T-helper 9 cell (primary cell): ENCODE data around the gene GJB3.
"Not testable (repeated sequence)": the region's sequence is repeated elsewhere in the genome, so short reads cannot be mapped to it uniquely, and the experiment has no call there.

Source experiments
- DNase-seq: peaks from one replicate; pipeline ENCODE4 v3.0.0-alpha.2; 2020
- total RNA-seq, 2 donors: gene quantifications; one replicate each; lab custom pipeline; 2026; lab: John Stamatoyannopoulos, UW

Gene GJB3
- total RNA-seq: 0 reads per million in 2 donors

DNA sequence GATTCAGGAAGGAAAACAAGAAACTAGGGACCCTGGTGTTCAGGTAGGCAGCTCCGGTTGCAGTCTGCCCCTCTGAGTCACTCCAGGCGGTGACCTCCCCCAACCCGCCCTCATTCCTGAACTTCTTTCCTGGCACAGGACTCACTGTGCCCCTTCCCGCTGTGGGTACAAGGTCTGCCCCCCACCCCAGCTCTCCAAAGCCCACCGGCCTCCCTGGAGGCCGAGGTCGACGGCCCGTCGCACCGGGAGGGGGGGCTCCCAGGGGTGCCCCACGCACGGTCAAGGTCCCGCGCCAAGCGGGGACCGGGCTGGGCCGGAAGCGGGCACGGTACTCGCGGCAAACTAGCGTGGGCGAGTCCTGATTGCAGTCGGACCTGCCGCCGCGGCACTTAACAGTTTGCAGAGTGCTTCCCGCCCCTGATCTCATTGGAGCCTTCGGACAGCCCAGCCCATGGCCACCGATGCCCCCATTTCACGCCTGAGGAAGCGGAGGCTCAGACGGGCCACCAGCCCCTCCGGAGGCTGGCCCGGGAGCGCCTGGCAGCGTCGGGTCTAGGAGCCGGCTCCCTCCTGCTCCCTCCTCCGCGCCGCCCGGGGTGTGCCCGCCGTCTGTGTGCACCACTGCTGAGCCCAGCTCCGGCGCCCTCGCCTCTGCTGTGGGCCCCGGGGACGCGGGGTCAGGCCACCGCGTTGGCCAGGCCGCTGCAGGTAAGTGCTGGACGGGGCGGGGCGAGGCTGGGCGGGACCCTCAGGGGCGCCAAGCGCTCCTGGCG lies at the start of gene GJB3:
TSS of gene GJB3 (plus strand) at position 144 of the 773 bp plus-strand sequence. CDS start 3,549 bp downstream, outside the sequence.
- no peak for DNase-seq

DNA sequence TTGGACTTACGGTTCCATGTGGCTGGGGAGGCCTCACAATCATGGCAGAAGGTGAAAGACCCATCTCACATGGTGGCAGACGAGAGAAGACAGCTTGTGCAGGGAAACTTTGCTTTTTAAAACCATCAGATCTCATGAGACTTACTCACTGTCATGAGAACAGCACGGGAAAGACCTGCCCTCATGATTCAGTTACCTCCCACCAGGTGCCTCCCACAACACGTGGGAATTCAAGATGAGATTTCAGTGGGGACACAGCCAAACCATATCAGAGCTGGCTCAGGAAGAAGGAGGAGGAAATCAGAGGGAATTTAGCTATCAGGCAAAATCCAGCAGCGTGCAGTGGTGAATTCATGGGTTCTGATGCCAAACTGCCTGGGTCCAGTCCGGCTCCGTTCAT lies 48.2 kb upstream of the GJB3 start:
- DNase-seq: not testable (repeated sequence)

DNA sequence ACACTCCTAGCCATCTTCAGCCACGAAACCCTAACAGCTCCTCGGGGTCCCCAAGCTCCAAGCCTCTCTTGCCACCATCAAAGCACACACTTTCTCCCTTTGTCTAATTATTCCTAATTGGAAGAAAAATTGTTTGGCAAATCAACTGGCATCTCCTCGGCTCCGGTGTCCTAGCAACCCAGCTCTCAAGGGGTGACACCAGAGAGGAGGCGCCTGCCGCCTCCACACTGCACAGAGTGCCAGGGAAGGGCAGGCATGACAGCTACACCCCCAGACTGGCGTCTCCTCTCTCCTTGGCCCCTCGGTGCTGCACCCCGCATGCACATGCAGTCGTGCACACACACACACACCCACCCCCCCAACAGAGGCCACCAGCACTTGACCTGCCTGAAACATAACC lies 44.3 kb upstream of the GJB3 start:
- DNase-seq: no peak

DNA sequence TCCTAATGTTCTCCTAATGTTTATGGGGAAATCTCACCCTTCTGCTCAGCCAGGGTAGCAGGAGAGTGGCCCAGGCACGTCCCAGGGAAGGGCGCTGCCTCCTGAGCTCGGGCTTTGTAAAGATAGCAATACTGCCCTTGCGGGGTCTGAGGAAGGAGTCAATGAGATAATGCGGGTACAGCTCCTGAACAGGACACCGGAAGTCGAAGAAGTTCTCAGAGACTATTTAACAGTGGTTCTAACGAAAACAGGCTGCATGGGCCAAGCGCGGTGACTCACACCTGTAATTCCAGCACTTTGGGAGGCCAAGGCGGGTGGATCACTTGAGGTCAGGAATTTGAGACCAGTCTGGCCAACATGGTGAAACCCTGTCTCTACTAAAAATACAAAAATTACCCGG lies 43.8 kb upstream of the GJB3 start:
- DNase-seq: not testable (repeated sequence)

DNA sequence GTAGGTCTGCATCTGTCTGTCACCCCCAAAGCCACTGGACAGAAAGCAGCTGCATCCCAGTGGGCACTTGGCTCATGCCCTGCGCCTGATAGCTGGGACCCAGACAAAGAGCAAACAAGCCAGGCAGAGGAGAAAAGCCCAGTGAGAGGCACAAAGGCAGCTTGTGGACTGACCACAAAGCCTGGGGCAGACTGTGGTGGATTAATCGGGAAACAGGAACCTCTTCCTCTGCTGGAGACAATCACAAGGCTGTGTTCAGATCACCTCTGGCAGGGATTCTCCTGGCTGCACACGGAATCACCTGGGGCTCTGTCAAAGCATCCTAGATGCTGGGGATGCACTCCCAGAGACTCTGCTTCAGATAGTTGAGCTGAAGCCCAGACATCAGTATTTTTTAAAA lies 41.4 kb upstream of the GJB3 start:
- DNase-seq: no peak

DNA sequence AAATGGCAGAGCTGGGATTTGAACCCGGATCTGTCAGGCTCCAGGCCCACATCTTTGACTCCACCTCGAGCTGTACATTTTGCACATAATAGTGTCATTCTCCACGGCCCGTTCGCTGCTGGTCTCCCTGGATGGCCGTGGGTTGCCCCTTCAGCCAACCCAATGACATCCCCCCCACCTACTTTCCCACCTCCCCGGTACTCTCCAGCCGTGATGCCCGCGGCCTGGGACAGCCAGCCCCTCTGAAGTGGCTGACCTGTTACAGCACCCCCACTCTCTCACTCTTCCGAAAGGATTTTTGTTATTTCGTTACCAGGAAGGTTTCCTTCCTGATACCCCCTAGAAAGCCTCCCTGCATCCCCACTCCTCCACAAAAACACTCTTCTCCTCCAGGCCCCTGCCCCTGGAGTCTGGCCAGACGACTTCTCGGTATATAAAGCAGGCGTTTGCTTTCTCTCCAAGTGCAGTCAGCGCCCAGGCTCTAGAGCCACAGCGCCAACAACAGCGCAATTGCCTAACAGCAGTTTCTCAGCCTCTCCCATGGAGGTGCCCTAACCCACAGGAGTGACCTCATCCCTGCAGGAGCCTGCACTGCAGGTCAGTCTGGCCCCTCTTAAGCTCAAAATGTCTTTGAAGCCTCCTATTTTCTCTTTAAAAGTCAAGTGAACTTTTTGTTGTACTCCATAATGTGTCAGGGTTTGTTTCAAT lies 40.7 kb upstream of the GJB3 start:
- no peak for DNase-seq

DNA sequence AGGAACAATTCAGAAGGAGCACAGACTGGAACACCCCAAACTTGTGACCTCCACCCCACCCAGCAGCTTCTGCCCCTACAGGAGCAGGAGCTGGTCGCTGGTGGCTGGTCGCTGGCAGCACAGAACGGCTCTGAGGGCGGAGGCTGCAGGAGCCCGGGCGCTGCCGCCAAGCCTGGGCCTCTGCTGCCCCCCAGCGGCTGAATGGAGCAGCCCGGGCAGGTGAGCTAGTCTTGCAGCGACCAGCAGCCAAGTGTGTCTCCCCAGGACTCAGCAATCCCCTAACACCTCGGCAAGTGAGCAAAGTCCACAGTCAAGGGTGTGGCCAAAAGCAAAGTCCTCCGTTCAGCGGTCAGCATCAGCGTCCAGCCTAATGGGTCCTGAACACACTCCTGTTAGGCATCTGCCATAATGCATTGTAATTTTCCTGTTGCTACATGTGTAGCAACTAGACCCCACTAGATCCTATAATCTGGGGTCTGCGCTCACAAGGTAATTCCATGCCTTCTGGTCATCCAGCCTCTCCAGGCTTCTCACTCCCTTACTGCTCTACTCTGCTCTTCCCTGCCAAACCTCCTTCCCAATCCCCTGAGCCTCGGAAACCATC lies 38.2 kb upstream of the GJB3 start:
- peak; percentile 71 for DNase-seq

DNA sequence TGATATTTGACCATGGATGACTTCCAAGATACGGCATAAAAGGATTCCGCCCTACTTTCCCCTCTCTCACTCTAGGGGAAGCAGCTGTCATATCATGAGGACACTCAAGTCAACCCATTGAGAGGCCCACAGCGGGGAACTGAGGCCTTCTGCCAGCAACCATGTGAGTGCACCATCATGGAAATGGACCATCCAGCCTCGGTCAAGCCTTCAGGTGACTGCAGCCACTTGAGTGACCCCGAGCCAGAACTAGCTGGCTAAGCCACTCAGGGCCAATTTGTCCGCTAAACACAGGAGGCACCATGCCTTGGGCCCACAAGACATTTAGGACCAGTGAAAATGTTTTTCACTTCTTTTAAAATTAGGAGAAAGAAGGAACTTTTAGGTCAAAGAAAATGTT lies 37.2 kb upstream of the GJB3 start:
- DNase-seq: no peak

DNA sequence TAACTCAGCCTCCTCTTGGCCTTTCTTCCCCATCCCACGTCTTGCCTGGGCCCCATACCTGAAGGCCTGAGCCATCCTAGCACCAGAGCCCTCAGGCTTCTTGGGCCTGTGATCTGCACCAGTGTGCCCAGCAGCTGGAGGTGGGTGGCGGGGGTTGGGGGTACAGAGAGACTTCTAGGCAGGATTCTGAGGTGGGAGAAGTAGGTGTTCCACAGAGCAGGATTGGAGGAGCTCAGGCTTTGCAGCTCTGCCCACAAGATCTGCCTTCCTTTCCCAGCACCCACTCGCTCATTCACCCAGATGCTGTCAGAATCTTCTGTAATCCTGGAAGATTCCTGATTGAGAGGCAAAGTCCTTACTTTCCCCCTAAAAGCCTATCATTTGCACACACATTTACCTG lies 36.2 kb upstream of the GJB3 start:
- no peak for DNase-seq

DNA sequence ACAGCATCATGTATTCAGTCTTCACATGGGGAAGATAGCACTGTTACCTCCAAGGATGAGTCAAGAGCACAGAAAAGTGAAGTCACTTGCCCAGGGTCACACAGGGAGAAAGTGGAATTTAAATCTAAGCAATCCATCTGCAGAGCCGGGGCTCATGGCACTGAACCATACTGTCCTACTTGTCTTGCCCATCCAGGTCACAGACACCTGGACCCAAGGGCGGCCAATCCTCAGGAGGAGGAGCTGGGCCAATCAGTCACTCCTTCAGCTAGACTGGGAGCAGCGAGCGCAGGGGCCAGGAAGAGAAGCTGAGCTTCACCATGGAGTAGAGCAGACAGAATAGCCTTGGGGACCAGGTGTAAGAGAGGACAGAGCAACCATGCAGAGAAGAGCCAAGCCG lies 35.3 kb upstream of the GJB3 start:
- no peak for DNase-seq

DNA sequence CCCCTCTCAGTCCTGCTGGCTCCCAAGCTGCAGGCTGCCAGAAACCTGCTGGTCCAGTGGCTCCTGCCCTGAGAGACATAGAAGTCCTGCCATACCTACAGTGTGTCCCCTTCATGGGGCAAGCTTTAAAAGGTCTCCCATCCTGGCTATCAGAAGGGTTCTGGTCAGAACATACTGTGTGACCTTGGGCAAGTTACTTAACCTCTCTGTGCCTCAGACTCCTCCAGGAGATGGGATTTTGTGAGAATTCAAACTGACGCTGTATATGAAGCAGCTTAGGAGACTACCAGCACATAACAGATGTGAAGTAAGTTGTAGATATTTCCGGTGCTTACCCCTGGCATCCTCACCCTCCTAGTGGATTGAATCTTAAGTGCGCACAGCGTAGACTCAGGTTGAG lies 34.9 kb upstream of the GJB3 start:
- no peak for DNase-seq

DNA sequence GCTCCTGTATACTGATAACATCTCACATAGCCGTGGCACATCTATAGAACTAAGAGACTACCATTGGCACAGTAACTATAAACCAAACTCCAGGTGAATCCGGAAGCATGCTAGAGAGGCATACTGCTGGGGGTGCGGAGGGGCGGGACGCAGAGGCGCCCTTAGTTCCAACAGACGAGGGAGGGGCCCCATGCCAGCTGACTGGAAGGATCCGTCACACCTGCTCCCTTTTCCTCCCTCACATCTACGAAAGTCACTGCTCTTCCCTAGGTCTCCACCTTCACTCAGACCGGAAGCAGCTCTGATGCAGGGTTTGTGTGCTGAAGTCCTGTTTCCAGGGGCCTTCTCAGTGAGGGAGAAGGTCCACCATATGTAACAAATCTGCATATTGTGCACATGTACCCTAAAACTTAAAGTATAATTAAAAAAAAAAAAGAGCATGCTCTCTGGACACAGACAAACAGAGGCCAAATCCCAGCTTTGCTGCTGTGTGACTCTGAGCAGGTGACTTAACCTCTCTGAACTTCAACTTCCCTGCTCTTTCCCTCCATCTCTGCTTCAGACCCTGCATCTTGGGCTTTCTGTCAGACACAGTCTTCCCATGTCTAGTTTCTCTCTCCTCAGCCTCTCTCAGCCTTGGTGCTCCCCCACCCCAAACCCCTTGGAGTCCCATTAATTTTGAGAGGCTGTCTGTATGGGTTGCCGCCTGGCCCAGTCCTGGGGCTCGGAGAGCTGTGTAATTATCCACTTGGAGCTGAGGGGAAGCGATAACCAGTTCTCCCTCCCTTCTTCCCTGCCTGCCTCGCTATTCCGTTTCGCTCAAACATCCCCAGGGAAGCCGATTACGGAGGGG lies 34.0 kb upstream of the GJB3 start:
- DNase-seq: no peak

DNA sequence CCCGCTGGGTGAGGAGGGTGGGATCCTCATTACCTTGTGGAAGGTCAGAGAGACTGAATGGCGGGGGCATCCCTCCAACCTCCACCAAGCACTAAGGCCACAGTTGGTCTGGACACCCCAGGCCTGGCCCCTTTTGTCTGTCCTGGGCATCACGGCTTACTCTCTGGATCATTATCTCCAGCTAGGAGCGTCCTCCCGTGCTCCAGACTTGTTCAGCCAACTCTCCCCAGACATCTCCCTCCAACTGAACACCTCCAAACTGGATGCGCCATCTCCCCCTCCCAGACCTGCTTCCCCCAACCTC lies 33.4 kb upstream of the GJB3 start:
- DNase-seq: no peak

DNA sequence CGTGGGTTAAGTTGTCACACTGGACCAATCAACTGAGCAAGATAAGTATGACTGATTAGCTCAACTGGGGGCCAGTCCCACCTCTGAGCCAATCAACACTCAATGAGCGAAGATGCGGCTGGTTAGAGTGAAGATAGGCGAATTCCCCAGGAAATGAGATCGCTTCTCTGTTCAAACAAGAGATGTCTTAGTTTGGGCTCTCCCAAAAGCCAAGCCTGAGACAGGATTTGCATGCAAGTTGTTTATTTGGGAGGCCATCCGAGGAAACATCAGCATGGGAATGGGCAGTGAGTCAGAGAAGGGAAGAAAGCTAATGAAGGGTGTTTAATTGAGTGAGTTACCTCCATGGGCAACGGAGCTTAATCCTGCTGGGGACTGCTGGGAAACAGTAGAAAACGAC lies 31.0 kb upstream of the GJB3 start:
- no peak for DNase-seq

DNA sequence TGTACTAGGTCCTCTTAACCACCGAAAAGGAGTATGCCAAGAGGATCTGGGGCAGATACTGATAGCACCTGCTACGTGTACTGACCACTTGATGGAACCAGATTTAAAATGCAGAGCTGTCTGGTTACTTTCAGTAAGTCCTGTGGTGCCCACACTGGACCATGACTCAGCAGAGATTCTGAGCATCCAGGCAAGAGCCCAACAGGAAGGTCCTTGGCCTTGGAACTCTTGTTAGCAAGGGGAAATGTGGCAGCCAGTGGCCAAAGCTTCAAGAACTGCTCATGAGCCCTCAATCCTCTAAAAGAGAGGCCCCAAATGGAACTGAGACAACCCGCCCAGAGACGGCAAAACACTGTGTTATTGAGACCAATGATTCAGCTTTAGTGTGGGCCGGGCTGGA lies 30.4 kb upstream of the GJB3 start:
- DNase-seq: no peak

DNA sequence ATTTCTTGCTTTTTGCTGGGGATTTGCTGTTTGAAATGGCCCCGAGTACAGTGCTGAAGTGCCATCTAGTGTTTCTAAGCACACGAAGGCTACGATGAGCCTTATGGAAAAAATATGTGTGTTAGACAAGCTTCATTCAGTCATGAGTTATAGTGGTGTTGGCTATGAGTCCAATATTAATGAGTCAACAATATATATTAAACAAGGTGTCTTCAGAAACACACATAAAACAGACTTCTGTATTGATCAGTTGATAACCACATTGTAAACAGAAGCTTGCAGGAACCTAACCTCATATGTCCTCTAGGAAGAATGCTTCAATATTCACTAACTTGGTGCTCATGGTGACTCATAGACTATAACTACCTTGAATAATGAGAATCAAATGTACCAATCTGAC lies 27.9 kb upstream of the GJB3 start:
- no peak for DNase-seq

DNA sequence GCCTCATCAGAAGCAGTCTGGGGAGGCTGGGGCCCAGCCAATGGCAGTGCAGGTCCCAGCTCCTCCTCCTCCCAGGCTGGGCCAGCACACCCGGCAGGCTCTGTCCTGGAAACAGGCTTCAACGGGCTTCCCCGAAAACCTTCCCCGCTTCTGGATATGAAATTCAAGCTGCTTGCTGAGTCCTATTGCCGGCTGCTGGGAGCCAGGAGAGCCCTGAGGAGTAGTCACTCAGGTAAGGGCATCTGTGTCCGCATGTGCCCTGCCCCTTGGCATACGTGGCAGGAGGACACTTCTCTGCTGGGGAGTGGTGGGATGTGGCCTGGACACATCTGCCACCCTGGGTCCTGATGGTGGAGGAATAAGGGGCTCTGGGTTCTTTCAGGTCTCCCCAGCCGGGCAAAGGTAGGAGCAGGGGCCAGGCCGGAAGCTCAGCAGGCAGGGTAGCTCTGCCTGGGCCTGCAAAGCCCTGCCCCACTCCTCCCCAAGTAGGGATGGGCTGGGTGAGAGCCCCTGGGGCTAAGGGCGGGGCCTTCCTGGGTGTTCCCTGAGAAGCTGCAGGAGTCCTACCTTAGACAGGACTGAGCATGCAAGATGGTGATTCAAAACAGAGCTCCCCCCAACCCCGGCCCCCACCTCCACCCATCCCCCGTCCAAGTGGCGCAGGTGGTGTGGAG lies 25.9 kb upstream of the GJB3 start, which contains the start of gene GJB5:
TSS of gene GJB5 (plus strand) at position 84 of the 674 bp plus-strand sequence. CDS start 2,284 bp downstream, outside the sequence.
- DNase-seq: no peak

DNA sequence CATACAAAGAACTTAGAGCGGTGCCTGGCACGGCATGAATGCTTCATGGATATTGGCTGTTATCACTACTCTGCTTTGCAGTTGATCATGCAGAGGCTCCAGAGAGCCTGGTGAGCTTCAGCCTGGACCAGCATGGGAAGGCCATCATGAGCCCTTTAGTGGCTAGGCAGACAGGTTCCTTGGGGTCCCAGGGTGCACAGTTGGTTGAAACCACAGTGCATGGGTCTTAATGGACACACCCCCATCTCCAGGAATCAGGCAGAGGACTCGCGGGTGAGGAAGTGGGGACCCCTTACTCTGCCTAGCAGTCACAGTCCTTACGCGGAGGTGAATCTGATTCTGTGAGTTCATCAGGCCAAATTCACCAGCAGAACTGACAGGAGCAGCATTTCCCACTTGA lies 25.1 kb upstream of the GJB3 start:
- no peak for DNase-seq

DNA sequence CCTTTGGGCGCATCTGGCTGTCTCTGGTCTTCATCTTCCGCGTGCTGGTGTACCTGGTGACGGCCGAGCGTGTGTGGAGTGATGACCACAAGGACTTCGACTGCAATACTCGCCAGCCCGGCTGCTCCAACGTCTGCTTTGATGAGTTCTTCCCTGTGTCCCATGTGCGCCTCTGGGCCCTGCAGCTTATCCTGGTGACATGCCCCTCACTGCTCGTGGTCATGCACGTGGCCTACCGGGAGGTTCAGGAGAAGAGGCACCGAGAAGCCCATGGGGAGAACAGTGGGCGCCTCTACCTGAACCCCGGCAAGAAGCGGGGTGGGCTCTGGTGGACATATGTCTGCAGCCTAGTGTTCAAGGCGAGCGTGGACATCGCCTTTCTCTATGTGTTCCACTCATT lies 23.6 kb upstream of the GJB3 start:
- DNase-seq: no peak

DNA sequence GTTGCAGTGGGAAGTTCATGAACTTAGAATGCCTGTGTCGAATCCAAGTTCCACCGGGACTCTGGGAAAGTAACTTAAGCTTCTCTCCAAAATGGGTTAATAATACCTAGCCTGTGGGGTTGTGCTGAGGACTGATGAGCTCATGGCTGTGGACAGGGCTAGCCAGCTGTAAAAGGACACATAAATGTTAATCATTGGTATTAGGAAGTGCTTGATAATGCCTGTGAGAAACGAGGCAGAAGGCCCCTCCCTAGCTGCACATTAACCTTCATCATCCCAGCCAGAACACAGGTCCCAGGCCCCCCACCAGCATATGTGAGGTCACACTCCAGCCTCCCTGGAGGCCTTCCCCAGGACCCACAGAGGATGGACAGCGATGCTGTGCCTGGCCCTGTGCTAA lies 22.3 kb upstream of the GJB3 start:
- DNase-seq: no peak

DNA sequence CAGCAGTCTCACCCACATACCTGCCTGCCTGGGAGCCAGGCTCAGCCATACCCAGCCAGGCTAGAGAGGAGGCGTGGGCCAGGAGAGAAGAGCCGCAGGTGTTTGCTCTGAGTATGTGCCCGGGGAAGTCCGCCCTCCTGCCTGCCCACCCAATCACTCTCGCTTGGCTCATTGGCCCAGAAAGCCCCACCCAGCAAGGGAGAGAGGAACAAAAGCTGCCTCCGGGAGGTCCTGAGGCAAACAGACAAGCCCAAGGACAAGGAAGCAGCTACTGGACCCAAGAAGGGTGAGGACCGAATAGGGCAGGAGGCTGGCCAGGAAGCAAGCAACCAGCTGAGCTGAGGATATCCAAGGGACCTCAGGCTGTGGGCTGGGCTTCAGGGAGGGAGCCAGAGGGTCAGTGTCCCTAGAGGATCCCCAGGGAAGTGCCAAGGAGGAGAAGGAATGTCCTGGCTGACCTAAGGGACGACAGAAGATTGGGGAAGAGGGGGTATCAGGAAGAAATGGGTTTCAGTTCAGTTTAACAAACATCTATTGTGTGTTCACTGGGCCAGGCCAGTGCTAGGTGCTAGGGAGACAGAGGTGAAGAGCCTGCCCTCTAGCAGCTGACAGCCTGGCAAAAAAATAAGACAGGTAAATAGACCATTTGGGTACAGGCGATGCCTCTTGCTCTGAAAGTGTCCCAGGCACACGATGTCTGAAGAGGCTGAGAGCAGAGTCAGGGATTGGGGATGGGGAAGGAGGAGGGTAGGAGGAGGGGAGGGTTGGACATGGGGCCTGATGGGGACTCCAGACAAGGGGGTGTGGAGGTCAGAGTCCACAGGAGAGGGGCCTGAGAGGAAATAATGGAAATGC lies 21.3 kb upstream of the GJB3 start, which contains the start of gene GJB4:
TSS of gene GJB4 (plus strand) at position 238 of the 855 bp plus-strand sequence. CDS start 1,515 bp downstream, outside the sequence.
- no peak for DNase-seq
